Measurements from ENCODE around the gene MAP2K7.
"Not testable (repeated sequence)": the region's sequence is repeated elsewhere in the genome, so short reads cannot be mapped to it uniquely, and the experiment has no call there.

The MAP2K7 gene

GRCh38 chr19:7885818-7886217, 17.9 kb upstream of the MAP2K7 start:
- no peak for DNase-seq (ENCODE audit: low spot score)
- no peak for TF ChIP-seq CTCF (IDR thresholded peaks at IDR 0.05; ENCODE audit: extremely low read depth, insufficient read depth, missing control alignments)
- in situ Hi-C loops (cut with MboI; ENCODE audit: low pct_unique_long_range_greater_than_20kb, low sequenced_read_pairs, unreplicated experiment): no loop called here

- no peak for DNase-seq (ENCODE audit: low spot score)
- in situ Hi-C loops (cut with MboI; ENCODE audit: low pct_unique_long_range_greater_than_20kb, low sequenced_read_pairs, unreplicated experiment): no loop called here
- TF ChIP-seq CTCF (IDR thresholded peaks at IDR 0.05; ENCODE audit: extremely low read depth, insufficient read depth, missing control alignments): no peak
Observed at GRCh38 chr19:7887408-7888144, 16.1 kb upstream of the MAP2K7 start.

- in situ Hi-C loops (cut with MboI; ENCODE audit: low pct_unique_long_range_greater_than_20kb, low sequenced_read_pairs, unreplicated experiment): no loop called here
- TF ChIP-seq CTCF (IDR thresholded peaks at IDR 0.05; ENCODE audit: extremely low read depth, insufficient read depth, missing control alignments): no peak
- DNase-seq (ENCODE audit: low spot score): no peak
Observed at GRCh38 chr19:7888145-7888825, 15.4 kb upstream of the MAP2K7 start, which contains the start of gene LRRC8E. LRRC8E (plus strand) TSS chr19:7888510; CDS start chr19:7895604, 7,094 bp downstream.

- TF ChIP-seq CTCF (IDR thresholded peaks at IDR 0.05; ENCODE audit: extremely low read depth, insufficient read depth, missing control alignments): no peak
- in situ Hi-C loops (cut with MboI; ENCODE audit: low pct_unique_long_range_greater_than_20kb, low sequenced_read_pairs, unreplicated experiment): no loop called here
- DNase-seq (ENCODE audit: low spot score): no peak
Observed at GRCh38 chr19:7888826-7889217, 14.9 kb upstream of the MAP2K7 start.

- DNase-seq (ENCODE audit: low spot score); in situ Hi-C loops (cut with MboI; ENCODE audit: low pct_unique_long_range_greater_than_20kb, low sequenced_read_pairs, unreplicated experiment): not testable (repeated sequence)
Observed at GRCh38 chr19:7893362-7894101, 10.1 kb upstream of the MAP2K7 start.

- TF ChIP-seq CTCF (IDR thresholded peaks at IDR 0.05; ENCODE audit: extremely low read depth, insufficient read depth, missing control alignments): no peak
- in situ Hi-C loops (cut with MboI; ENCODE audit: low pct_unique_long_range_greater_than_20kb, low sequenced_read_pairs, unreplicated experiment): no loop called here
- DNase-seq (ENCODE audit: low spot score): no peak
Observed at GRCh38 chr19:7894612-7895309, 8.9 kb upstream of the MAP2K7 start.

All from GM13977 (cell line).